ENCODE measurements around the gene CCDC61.

The CCDC61 gene

GRCh38 chr19:46049597-46049996, 54.3 kb downstream of the CCDC61 start:
- DNase-seq = no peak

GRCh38 chr19:46052896-46053295, 57.6 kb downstream of the CCDC61 start:
- DNase-seq = no peak

GRCh38 chr19:46056536-46056935, 61.3 kb downstream of the CCDC61 start:
- no peak for DNase-seq

GRCh38 chr19:46058778-46059177, 63.5 kb downstream of the CCDC61 start:
- DNase-seq = no peak

- no peak for DNase-seq
Observed at GRCh38 chr19:46060012-46060411, 64.7 kb downstream of the CCDC61 start.

GRCh38 chr19:46063201-46063600, 67.9 kb downstream of the CCDC61 start:
- no peak for DNase-seq

GRCh38 chr19:46065486-46066071, 70.3 kb downstream of the CCDC61 start:
- DNase-seq = no peak

GRCh38 chr19:46066471-46066870, 71.2 kb downstream of the CCDC61 start:
- no peak for DNase-seq

GRCh38 chr19:46067691-46068090, 72.4 kb downstream of the CCDC61 start:
- no peak for DNase-seq
